HG03378 (cell line): Measurements from ENCODE around the gene UHRF1.
"Not testable (repeated sequence)": the region's sequence is repeated elsewhere in the genome, so short reads cannot be mapped to it uniquely, and the experiment has no call there.

ENCODE experiments used
- ATAC-seq: cut with Tn5 transposase; IDR thresholded peaks from one replicate; pipeline ENCODE4 v1.9.1; 2021; ENCODE audit warnings: mild to moderate bottlenecking, moderate library complexity; ENCODE audit not compliant: unreplicated experiment

Gene UHRF1

GRCh38 chr19:4970558-4971423 is 61.5 kb downstream of the UHRF1 start:
- no peak for ATAC-seq

DNA sequence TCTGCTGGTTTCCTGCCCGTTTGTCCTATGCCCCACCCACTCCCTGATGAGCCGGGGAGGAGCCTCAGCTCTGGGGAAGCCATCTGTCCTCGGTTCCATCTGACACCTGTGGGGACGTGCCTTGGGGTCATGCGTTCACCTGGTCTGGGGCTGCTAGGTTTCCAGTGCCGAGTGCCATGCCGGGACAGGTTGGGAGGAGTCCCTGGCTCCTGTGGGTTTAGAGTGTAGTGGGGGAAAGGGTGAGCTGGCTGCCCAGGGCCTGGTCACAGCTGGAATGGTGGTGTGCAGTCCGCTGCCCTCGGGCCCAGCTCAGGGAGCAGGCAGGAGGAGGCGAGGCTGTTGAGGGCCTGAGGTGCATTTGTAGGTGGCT is 62.1 kb downstream of the UHRF1 start:
- no peak for ATAC-seq

GRCh38 chr19:4971816-4972495 is 62.7 kb downstream of the UHRF1 start:
- no peak for ATAC-seq

DNA sequence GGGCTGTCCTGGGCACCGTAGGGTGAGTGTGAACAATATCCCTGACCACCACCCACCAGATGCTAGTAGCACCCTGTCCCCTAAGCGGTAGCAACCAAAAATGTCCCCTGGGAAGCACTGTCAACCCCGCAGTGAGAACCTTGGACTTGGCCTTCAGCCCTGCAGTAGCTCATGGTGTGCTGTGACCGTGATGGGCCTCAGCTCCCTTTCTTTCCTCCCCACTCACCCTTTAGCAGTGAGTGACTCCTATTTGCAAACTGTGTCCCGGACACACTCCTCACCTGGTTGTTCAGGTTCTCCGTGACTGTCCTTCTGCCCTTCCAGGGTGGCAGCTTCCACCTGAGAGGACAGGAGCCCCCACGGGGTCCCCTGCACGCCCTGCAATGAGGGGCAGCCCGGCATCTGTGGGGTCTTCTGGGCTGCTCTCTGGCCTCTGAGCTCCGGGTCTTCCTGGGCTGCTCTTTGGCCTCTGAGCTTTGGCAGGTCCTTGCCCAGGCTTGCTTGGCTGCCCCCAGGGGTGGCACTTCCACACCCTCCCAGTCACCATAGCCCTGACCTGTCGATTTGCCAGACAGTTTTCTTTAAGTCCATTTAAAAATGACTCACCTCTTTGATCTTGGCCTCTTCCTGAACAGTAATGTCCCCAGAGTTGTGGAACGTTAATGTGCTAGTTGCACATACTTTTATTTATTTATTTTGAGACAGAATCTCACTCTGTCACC is 63.4 kb downstream of the UHRF1 start:
- no peak for ATAC-seq

DNA sequence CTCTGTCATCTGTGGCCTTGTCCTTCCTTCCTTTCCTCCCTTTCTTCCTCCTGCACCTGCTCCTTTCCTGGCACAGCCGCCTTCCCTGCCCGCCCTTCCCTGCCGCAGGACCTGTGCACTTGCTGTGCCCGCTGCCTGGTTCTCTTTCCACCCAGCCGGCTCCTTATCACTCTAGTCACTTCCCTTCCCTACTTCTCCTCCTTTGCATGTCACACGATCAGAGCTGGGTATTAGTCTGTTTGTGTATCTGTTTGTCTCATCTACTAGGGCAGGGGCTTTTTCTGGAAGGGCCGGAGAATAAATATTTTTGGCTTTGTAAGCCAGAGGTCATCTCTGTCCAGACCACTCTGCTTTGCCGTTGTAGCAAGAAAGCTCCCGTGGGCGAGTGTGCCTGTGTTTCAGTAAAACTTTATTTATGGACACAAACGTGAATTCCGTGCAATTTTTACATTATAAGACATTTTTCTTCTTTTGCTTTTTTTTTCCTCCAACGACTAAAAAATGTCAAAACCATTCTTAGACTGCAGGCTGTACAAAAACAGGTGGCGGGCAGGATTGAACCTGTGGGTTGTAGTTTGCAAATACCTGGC is 65.7 kb downstream of the UHRF1 start:
- no peak for ATAC-seq

DNA sequence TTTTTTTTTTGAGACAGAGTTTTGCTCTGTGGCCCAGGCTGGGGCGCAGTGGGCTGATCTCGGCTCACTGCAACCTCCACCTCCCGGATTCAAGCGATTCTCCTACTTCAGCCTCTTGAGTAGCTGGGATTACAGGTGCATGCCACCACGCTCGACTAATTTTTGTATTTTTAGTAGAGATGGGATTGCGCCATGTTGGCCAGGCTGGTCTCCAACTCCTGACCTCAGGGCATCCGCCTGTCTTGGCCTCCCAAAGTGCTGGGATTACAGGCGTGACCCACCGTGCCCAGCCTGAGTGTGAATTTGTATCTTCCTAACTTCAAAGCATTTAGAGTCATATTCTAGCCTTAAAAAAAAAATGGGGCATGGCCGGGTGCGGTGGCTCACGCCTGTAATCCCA is 66.3 kb downstream of the UHRF1 start:
- not testable (repeated sequence) for ATAC-seq

- no peak for ATAC-seq
Observed at GRCh38 chr19:4976401-4977298, 67.3 kb downstream of the UHRF1 start.

DNA sequence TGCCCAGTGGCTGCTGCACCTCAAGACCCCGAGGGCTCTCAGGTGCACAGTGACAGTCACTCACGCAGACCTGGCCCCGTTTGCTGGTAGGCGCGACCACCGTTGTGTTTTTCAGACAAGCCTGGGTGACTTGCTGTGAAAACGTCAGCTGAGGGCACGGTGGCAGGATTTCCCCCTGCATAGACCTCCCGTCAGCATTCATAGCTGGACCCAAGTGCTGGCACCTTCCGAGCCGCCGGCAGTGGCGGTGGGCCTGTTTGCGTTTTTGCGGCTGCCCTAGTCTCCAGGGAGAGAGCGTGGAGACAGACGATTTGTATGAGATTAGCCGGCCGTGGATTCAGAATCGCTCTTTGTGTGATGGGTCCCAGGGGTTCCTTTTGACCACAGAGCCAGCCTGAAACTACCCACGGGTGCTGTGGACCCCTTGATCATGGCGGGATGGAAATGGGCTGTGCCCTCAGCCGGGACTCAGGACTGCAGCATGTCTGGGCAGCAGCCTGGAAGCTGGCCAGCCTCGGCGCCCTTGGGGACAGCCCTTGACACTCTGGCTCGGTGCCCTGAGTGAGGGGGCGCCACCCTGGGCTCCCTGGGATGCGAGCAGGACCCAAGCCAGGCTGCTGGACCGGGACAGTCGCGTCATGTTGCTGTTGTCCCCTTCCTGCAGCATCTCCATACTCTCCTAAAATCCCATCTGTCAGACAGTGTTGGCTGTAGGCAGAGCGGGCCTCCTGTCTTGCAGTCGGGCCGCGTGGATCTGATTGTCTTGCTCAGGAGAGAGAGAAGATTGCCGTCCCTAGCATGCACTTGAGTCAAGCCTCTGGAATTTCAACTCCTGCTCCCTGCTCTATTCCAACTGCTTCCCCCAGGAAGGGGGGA is 68.2 kb downstream of the UHRF1 start:
- no peak for ATAC-seq

GRCh38 chr19:4979211-4979807 is 70.0 kb downstream of the UHRF1 start:
- ATAC-seq = no peak

- ATAC-seq = no peak
Observed at GRCh38 chr19:4980067-4980466, 70.8 kb downstream of the UHRF1 start.

GRCh38 chr19:4980838-4981680 is 71.8 kb downstream of the UHRF1 start:
- ATAC-seq = no peak

DNA sequence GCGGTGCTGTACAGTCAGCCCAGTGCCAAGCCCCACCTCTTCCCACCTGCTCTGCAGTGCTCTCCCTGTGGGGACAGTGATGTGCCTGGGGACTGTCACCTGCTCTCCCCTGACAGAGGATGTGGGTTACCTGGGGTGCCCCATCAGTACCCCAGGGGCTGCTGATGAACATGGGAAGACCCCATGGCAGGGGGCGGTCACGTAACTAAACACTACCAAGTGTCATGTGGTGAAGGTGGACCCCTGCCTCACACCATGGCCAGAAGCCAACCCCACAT is 72.3 kb downstream of the UHRF1 start:
- no peak for ATAC-seq

DNA sequence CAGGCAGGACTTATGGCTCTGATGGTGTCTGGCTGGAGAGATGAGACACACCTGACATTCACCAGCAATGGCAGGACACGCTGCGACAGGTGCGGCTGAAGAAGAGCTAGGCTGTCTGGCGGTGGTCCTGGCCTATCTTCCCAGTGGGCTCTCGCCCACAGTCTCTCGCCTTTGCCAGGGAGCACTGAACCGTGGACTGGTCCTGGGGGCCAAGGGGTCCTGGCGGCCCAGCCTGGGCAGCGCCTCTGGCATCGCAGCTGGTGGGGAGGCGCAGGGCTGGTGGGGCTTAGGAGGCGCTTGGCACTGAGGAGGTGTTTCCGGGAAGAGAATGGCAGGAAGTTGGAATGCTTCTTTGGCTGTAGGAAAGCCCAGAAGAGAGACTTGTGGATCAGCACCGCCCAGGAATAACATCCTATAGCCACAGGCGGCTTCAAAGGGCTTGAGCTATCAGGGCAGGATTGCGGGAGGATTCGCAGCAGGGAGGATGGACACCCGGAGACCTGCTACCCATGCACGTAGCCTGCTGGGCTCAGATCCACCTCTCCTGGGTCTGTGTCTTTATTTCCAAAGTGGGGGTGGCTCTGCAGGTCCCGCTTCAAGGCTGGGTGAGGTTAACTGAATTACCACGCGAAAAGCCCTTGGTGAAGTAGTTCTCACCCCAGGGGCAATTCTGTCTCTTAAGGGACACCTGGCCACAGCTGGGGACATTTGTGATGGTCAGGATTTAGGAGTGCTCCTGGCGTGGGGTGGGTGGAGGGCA is 74.2 kb downstream of the UHRF1 start:
- no peak for ATAC-seq

DNA sequence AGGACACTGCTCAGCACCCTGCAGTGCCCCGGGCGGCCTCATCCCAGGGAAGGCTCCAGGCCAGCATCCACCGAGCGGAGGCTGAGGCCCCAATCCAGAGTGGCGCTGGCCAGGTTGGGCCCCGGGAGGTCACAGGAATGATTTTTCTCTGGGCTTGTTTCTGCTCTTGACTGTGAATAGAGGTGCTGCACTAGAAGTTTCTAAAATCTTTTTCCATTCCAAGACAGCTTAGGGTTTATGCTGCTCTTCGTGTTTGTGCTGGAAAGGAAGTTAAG is 74.7 kb downstream of the UHRF1 start:
- ATAC-seq = no peak

DNA sequence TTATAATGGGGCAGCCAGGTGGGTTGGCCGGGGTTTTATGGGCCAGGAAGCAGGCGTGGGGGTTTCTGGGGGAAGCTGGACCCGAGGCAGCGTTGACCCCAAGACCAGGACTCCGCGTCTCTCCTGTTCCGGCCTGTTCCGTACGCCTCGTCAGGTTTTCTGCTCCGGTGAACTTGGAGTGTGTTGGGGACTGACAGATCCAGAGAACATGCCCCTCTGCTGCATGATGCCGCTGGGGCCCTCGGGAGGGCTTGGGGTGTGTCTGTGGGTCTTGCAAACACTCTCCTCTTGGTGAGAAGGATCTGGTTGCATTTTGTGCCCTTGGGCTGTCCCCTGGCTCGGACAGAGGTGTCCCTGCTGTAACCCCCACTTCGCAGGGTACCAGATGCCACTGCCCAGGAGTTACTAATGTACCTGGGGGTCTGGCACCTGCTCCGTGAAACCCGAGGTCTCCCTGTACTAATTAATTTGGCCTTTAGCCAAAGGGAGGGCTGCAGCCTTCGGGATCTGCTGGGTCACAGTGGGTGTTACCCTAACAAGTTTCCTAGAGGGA is 75.2 kb downstream of the UHRF1 start:
- no peak for ATAC-seq

DNA sequence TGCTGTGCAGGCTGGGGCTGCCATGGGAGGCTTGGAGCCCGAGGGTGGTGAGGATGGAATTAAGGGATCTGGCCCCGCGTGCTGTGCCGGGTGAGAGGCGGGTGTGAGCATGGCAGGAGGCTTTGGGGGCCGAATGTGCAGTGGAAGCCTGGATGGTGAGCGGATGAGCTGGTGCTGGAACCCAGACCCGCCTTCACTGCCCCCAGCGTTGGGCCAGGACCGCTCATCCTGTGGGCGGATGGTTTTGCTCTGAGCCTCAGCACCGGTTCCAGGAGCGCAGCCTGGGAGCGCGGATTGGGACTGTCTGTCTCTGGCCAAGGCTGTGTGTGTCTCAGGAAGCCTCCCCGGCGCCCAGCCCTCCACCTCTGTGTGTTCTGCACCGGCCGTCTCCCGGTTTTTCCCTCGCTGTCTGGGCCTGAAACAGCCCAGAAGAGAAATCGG is 76.3 kb downstream of the UHRF1 start:
- ATAC-seq = no peak

GRCh38 chr19:4986056-4986455 is 76.8 kb downstream of the UHRF1 start:
- no peak for ATAC-seq
